Parathyroid adenoma (tissue), 2 donors: Measurements from ENCODE around the gene PPIE.

Source experiments
- H2AFZ ChIP-seq: fragments of 300-600 bp; sonication (generic); one replicate; pipeline ENCODE4 v1.7.0; 2017; ENCODE audit warnings: antibody characterized with exemption, mild to moderate bottlenecking
- H3K27ac ChIP-seq: fragments of 300-600 bp; sonication (generic); one replicate; pipeline ENCODE4 v1.7.0; 2017
- H3K27me3 ChIP-seq: fragments of 300-600 bp; sonication (generic); one replicate; pipeline ENCODE4 v1.7.0; 2017; ENCODE audit warnings: low read length; ENCODE audit not compliant: control insufficient read depth, insufficient read depth
- H3K36me3 ChIP-seq: fragments of 300-600 bp; sonication (generic); one replicate; pipeline ENCODE4 v1.7.0; 2017; ENCODE audit warnings: low read length; ENCODE audit not compliant: control insufficient read depth, insufficient read depth
- H3K4me1 ChIP-seq: fragments of 300-600 bp; sonication (generic); one replicate; pipeline ENCODE4 v1.7.0; 2017; ENCODE audit warnings: control low read depth
- H3K4me2 ChIP-seq: fragments of 300-600 bp; sonication (generic); one replicate; pipeline ENCODE4 v1.7.0; 2017; ENCODE audit warnings: low read length
- H3K4me3 ChIP-seq: fragments of 300-600 bp; sonication (generic); one replicate; pipeline ENCODE4 v1.7.0; 2017; ENCODE audit warnings: low read depth, low read length
- H3K79me2 ChIP-seq: fragments of 300-600 bp; sonication (generic); one replicate; pipeline ENCODE4 v1.7.0; 2017; ENCODE audit warnings: control low read depth
- H3K9ac ChIP-seq: fragments of 300-600 bp; sonication (generic); one replicate; pipeline ENCODE4 v1.7.0; 2017; ENCODE audit warnings: mild to moderate bottlenecking
- H3K9me3 ChIP-seq: fragments of 300-600 bp; sonication (generic); one replicate; pipeline ENCODE4 v1.7.0; 2017; ENCODE audit warnings: low read length; ENCODE audit not compliant: control insufficient read depth
- TF ChIP-seq, protein P1 (sequence below): fragments of 300-600 bp; sonication (generic); IDR thresholded peaks from one replicate; pipeline ENCODE4 v1.7.0; 2017; ENCODE audit warnings: antibody characterized with exemption, mild to moderate bottlenecking
- donor health status: primary hyperparathyroidism.

Gene PPIE

DNA sequence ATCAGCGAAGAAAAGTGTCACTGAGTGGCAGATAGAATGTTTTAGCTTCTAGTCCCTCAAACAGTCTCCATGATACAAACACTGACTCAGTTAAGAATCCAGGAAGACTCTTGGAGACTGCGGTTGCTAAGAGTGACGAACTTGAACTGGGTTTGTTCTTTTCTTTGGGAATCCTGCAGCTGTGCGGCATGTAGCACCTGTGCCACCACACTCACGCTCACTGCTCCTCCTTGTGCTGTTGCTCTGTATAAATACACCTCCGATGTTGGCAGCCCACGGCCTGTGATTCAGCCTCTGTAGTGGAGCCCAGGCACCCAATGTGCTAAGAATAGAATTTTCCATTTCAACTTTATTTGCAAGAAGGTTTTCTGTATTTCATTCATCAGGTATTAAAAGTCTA is 5.5 kb upstream of the PPIE start:
- Histone ChIP-seq H2AFZ (no peak overlapping the region), H3K79me2 (no peaks in the 10 kb centered on the region), H3K9ac (no peak overlapping the region), H3K27me3 (no peaks in the 10 kb centered on the region), H3K4me2 (no peak overlapping the region), H3K4me3 (no peak overlapping the region), H3K36me3 (no peaks in the 10 kb centered on the region), H3K9me3 (no peaks in the 10 kb centered on the region), H3K4me1 (no peaks in the 10 kb centered on the region), H3K27ac (no peak overlapping the region)
- TF ChIP-seq, protein P1, sequence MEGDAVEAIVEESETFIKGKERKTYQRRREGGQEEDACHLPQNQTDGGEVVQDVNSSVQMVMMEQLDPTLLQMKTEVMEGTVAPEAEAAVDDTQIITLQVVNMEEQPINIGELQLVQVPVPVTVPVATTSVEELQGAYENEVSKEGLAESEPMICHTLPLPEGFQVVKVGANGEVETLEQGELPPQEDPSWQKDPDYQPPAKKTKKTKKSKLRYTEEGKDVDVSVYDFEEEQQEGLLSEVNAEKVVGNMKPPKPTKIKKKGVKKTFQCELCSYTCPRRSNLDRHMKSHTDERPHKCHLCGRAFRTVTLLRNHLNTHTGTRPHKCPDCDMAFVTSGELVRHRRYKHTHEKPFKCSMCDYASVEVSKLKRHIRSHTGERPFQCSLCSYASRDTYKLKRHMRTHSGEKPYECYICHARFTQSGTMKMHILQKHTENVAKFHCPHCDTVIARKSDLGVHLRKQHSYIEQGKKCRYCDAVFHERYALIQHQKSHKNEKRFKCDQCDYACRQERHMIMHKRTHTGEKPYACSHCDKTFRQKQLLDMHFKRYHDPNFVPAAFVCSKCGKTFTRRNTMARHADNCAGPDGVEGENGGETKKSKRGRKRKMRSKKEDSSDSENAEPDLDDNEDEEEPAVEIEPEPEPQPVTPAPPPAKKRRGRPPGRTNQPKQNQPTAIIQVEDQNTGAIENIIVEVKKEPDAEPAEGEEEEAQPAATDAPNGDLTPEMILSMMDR = no peak

DNA sequence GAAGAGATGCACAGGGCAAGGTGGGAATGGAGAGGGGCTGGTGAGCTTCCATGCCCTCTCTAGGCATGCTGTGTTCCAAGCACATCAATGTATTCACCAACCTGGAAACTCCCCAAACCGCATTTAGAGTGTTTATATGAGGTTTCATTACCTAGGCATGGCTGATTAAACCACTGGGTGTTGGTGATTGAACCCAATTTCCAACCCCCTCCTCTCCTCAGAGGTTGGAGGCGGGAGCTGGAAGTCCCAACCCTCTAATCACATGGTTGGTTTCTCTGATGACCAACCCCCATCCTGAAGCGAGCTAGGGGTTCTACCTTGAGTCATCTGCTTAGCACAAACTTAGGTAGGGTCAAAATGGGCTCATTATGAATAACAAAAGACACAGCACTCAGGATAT is 3.0 kb upstream of the PPIE start:
- H3K4me2 ChIP-seq = no peak overlapping the region
- H3K79me2 ChIP-seq = no peaks in the 10 kb centered on the region
- TF ChIP-seq, protein P1 = no peak
- no peak overlapping the region for H3K4me3 ChIP-seq
- H3K9me3 ChIP-seq = no peaks in the 10 kb centered on the region
- no peaks in the 10 kb centered on the region for H3K27me3 ChIP-seq
- no peak overlapping the region for H3K27ac ChIP-seq
- H2AFZ ChIP-seq = no peak overlapping the region
- H3K36me3 ChIP-seq = no peaks in the 10 kb centered on the region
- no peak overlapping the region for H3K9ac ChIP-seq
- H3K4me1 ChIP-seq = no peaks in the 10 kb centered on the region

DNA sequence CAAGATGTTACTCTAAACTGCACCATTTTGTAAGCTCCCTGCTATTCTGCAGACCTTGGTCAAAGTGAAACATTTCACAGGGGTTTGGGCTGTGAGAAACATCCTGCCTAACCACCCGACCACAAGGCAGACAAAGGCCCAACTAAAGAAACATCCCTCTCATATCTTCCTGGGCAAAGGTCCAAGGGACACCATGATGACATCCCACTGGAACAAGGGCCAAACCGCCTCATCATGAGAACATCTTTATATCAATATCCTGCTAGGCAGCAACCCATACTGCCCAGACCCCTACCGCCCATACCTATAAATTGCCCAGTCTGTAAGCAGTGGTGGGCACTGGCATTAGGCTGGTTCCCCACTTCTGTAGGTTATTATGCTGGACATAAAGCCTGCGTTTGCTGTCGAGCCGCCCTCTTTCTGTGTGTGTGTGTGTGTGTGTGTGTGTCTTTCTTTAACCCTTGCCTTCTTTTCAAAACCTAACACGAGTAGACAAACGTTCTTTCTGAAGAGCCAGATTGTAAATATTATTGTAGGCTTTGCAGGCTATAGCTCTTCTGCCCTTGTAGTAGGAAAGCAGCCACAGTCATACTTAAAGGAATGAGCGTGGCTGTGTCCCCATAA is 1.0 kb upstream of the PPIE start:
- H3K9ac ChIP-seq = no peak overlapping the region
- no peaks in the 10 kb centered on the region for H3K9me3 ChIP-seq
- H3K79me2 ChIP-seq = no peaks in the 10 kb centered on the region
- H3K4me2 ChIP-seq = no peak overlapping the region
- H3K27me3 ChIP-seq = no peaks in the 10 kb centered on the region
- TF ChIP-seq, protein P1 = no peak
- H3K4me3 ChIP-seq = no peak overlapping the region
- H3K27ac ChIP-seq = no peak overlapping the region
- no peaks in the 10 kb centered on the region for H3K4me1 ChIP-seq
- no peaks in the 10 kb centered on the region for H3K36me3 ChIP-seq
- no peak overlapping the region for H2AFZ ChIP-seq

DNA sequence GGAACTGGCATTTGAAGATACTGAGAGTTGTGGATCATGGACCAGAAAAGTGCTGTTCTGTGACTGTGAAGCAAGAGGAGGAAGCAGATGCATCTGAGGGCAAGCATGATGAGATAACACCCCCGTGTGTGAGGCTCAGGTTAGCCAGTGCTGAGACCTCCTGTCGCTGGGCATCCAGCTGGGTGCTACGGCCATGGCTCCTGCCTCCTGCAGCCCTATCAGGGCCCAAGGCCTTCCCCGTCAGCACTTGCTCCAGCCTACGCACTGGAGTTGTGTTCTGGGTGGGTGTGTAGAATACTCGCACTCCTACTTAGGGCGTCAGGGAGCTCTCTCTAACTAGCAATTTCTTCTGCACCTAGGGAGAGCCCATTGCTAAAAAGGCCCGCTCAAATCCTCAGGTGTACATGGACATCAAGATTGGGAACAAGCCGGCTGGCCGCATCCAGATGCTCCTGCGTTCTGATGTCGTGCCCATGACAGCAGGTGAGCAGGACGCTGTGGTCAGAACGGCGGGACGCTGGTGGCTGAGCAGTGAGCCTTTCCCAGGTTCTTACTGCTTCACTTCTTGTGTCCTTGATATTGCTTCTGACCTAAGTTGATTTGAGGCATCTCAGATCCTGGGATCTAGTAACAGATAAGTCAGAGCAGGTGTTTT is 6.5 kb downstream of the PPIE start:
- Histone ChIP-seq H3K4me3 (no peak overlapping the region), H3K4me1 (no peaks in the 10 kb centered on the region), H3K79me2 (no peaks in the 10 kb centered on the region), H3K36me3 (no peaks in the 10 kb centered on the region), H2AFZ (no peak overlapping the region), H3K9ac (no peak overlapping the region), H3K9me3 (no peaks in the 10 kb centered on the region), H3K27ac (no peak overlapping the region), H3K4me2 (no peak overlapping the region), H3K27me3 (no peaks in the 10 kb centered on the region)
- TF ChIP-seq, protein P1 = no peak

DNA sequence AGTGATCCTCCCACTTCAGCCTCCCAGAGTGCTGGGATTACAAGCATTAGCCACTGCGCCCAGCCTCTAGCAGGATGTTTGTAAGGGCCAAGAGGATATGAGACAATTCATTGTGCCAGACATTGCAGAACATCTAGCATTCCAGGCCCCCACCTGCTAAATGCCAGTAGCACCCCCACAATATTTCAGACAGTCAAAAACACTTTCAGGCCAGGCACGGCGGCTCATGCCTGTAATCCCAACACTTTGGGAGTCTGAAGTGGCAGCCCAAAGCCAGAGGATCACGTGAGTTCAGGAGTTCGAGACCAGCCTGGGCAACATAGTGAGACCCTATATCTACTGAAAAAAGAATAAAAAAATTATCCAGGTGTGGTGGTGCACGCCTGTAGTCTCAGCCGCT is 12.9 kb downstream of the PPIE start:
- H3K9ac ChIP-seq = no peak overlapping the region
- no peak overlapping the region for H3K27ac ChIP-seq
- H3K9me3 ChIP-seq = no peaks in the 10 kb centered on the region
- TF ChIP-seq, protein P1 = no peak
- H2AFZ ChIP-seq = no peak overlapping the region
- H3K79me2 ChIP-seq = no peaks in the 10 kb centered on the region
- no peaks in the 10 kb centered on the region for H3K4me1 ChIP-seq
- H3K4me2 ChIP-seq = no peak overlapping the region
- H3K4me3 ChIP-seq = no peak overlapping the region
- no peaks in the 10 kb centered on the region for H3K36me3 ChIP-seq
- no peaks in the 10 kb centered on the region for H3K27me3 ChIP-seq
